Spleen (tissue), 11 donors: ENCODE results near the gene PRKCSH. TPM values are rescaled to one million over a fixed set of nuclear protein-coding genes. Genes with fewer than 3 reads are reported as not detected.

ENCODE experiments used
- DNase-seq: peaks from one replicate; pipeline ENCODE4 v3.0.0-alpha.2; 2020
- H3K27ac ChIP-seq, 8 donors: fragments of 200-600 bp; sonication (generic) in 7 of 8; 1 replicate in 4 of 8; 2 replicates in 4 of 8; pipeline versions ENCODE4 v1.5.0 to v1.8.0; 2016 to 2021; ENCODE audit warnings: inconsistent platforms in 4 of 8, mild to moderate bottlenecking in 4 of 8, moderate library complexity in 1 of 8
- H3K27me3 ChIP-seq, 7 donors: fragments of 200-600 bp; sonication (generic) in 6 of 7; replicated peaks in 1 of 7; 1 replicate in 4 of 7; 2 replicates in 3 of 7; pipeline versions ENCODE4 v1.5.0 to v1.8.0; 2016 to 2021; ENCODE audit warnings: inconsistent platforms in 3 of 7, mild to moderate bottlenecking in 1 of 7
- H3K36me3 ChIP-seq, 6 donors: fragments of 200-600 bp; sonication (generic) in 5 of 6; 1 replicate in 4 of 6; 2 replicates in 2 of 6; pipeline versions ENCODE4 v1.5.0 to v1.8.0; 2016 to 2021; ENCODE audit warnings: inconsistent platforms in 2 of 6
- H3K4me1 ChIP-seq, 6 donors: fragments of 200-600 bp; sonication (generic) in 5 of 6; 1 replicate in 3 of 6; 2 replicates in 3 of 6; pipeline versions ENCODE4 v1.5.0 to v1.8.0; 2016 to 2021; ENCODE audit warnings: inconsistent platforms in 3 of 6
- H3K4me3 ChIP-seq, 8 donors: fragments of 200-600 bp; sonication (generic) in 7 of 8; 1 replicate in 4 of 8; 2 replicates in 4 of 8; pipeline versions ENCODE4 v1.5.0 to v1.8.0; 2016 to 2021; ENCODE audit warnings: inconsistent platforms in 4 of 8, mild to moderate bottlenecking in 4 of 8, moderate library complexity in 2 of 8
- H3K9me3 ChIP-seq, 8 donors: fragments of 200-600 bp; sonication (generic) in 7 of 8; 1 replicate in 4 of 8; 2 replicates in 4 of 8; pipeline versions ENCODE4 v1.5.0 to v1.8.0; 2016 to 2021; ENCODE audit warnings: inconsistent platforms in 4 of 8
- CTCF ChIP-seq, 11 experiments: fragments of 200-600 bp in 7 of 11; fragments of 450-650 bp in 4 of 11; sonication (generic) in 4 of 11; IDR thresholded peaks in 8 of 11; conservative IDR thresholded peaks in 3 of 11; 1 replicate in 7 of 11; 2 replicates in 4 of 11; pipeline versions ENCODE4 v1.4.0 to v1.8.0; 2016 to 2021; ENCODE audit warnings: antibody characterized with exemption in 11 of 11, inconsistent platforms in 4 of 11, mild to moderate bottlenecking in 1 of 11
- POLR2A ChIP-seq, 3 donors: fragments of 450-650 bp; IDR thresholded peaks; one replicate each; pipeline ENCODE4 v1.5.1; 2017; ENCODE audit warnings: antibody characterized with exemption in 3 of 3, mild to moderate bottlenecking in 1 of 3
- POLR2AphosphoS5 ChIP-seq, 3 donors: sonication (generic); formaldehyde crosslinking; IDR thresholded peaks; one replicate each; pipeline ENCODE4 v1.5.1; 2017; ENCODE audit warnings: antibody characterized with exemption in 3 of 3
- whole genome bisulfite sequencing, 5 donors: extraction: QIAGEN DNeasy Blood & Tissue Kit in 3 of 5; methylation state at CpG; one replicate each; pipeline versions ENCODE4 v1.1.5 to v1.1.7; 2013 to 2018; 5-methylcytosine and 5-hydroxymethylcytosine counted together
- intact Hi-C: fragments of 100-400 bp; cut with DNase I; formaldehyde crosslinking; loops from one replicate; pipeline ENCODE4 v1.15.0; 2023; ENCODE audit warnings: low total_unique reads
- polyA plus RNA-seq, 3 donors: library from polyadenylated mRNA; stranded (reverse); fragments of 200-250 nt; gene quantifications; one replicate each; pipeline ENCODE4 v1.2.1, GENCODE V29; 2013
- total RNA-seq, 7 donors: library from RNA; depleted of rRNA in 3 of 7; stranded (reverse); fragments of >200 nt in 3 of 7; fragmentation: NEBNext Ultra II Directional in 4 of 7; extraction: Animal tissue kit (Norgen Biotek cat#: 25700) in 4 of 7; gene quantifications; one replicate each; pipeline versions ENCODE4 v1.1.0 to v1.2.1, GENCODE V29; 2016 to 2021
- donor health status: healthy with polysubstance abuse.
- donor health status: DM: no; HTN: no; CAD: no; lungs with moderate emphysema.
- donor health status: DM: no; HTN: no; CAD: no.
- donor health status: Bipolar disorder and iron deficiency.
- donor health status: healthy.
- donor health status: DM: no; HTN: no; CAD: no.
- donor health status: DM: yes; HTN: yes; CAD: no.

Gene PRKCSH
- total and polyA plus RNA-seq, 10 donors, result 80.3 to 258 (median 145) TPM

- no peak overlapping the region for H3K4me3 ChIP-seq
- intact Hi-C loops, result no loop called here
- H3K27me3 ChIP-seq, result peaks cover 0 to 35% (median 0%) of the 10 kb centered on the region in 7 donors
- H3K36me3 ChIP-seq, result no peaks in the 10 kb centered on the region
- WGBS, 5 donors, result 87 to 93% (median 90%) methylated on average over 4 of the region's 4 CpGs
- no peak for DNase-seq
- TF ChIP-seq CTCF (IDR thresholded peaks at IDR 0.05 in 8 of 11, conservative IDR thresholded peaks at IDR 0.05 in 3 of 11) (no peak), POLR2A (IDR thresholded peaks at IDR 0.05) (no peak), POLR2AphosphoS5 (IDR thresholded peaks at IDR 0.05) (no peak)
- peaks cover 2 to 34% (median 13%) of the 10 kb centered on the region in 6 donors for H3K4me1 ChIP-seq
- H3K27ac ChIP-seq, result no peak overlapping the region
- H3K9me3 ChIP-seq, result no peaks in the 10 kb centered on the region
Observed at GRCh38 chr19:11408591-11408990, 26.8 kb upstream of the PRKCSH start.

- no peak for TF ChIP-seq POLR2AphosphoS5 (IDR thresholded peaks at IDR 0.05)
- no peak for TF ChIP-seq CTCF (IDR thresholded peaks at IDR 0.05 in 8 of 11, conservative IDR thresholded peaks at IDR 0.05 in 3 of 11)
- no peak for TF ChIP-seq POLR2A (IDR thresholded peaks at IDR 0.05)
- Histone ChIP-seq H3K36me3 (no peaks in the 10 kb centered on the region), H3K27me3 (peaks cover 0 to 35% (median 0%) of the 10 kb centered on the region in 7 donors), H3K9me3 (no peaks in the 10 kb centered on the region), H3K4me1 (peaks cover 0 to 18% (median 11%) of the 10 kb centered on the region in 6 donors), H3K4me3 (no peak overlapping the region), H3K27ac (no peak overlapping the region)
- intact Hi-C loops, result no loop called here
- DNase-seq, result no peak
- 75 to 83% (median 79%) methylated on average over 8 of the region's 8 CpGs for WGBS, 5 donors
Observed at GRCh38 chr19:11410682-11411081, 24.8 kb upstream of the PRKCSH start.

GRCh38 chr19:11414544-11414943 lies 20.9 kb upstream of the PRKCSH start:
- intact Hi-C loops, result no loop called here
- no peak for TF ChIP-seq POLR2AphosphoS5 (IDR thresholded peaks at IDR 0.05)
- no peak for TF ChIP-seq POLR2A (IDR thresholded peaks at IDR 0.05)
- TF ChIP-seq CTCF (IDR thresholded peaks at IDR 0.05 in 8 of 11, conservative IDR thresholded peaks at IDR 0.05 in 3 of 11), result no peak
- Histone ChIP-seq H3K27ac (no peak overlapping the region), H3K4me1 (peaks cover 4 to 18% (median 14%) of the 10 kb centered on the region in 6 donors), H3K27me3 (peaks cover 0 to 37% (median 14%) of the 10 kb centered on the region in 7 donors), H3K36me3 (no peaks in the 10 kb centered on the region), H3K9me3 (no peaks in the 10 kb centered on the region), H3K4me3 (no peak overlapping the region)
- WGBS, 5 donors, result 86 to 97% (median 94%) methylated on average over 2 of the region's 2 CpGs
- DNase-seq, result no peak

- Histone ChIP-seq H3K4me1 (peaks cover 14 to 38% (median 33%) of the 10 kb centered on the region in 6 donors), H3K27ac (no peak overlapping the region)
- TF ChIP-seq POLR2AphosphoS5 (IDR thresholded peaks at IDR 0.05), result no peak
- TF ChIP-seq CTCF (IDR thresholded peaks at IDR 0.05 in 8 of 11, conservative IDR thresholded peaks at IDR 0.05 in 3 of 11), result no peak
- TF ChIP-seq POLR2A (IDR thresholded peaks at IDR 0.05), result no peak
Observed at GRCh38 chr19:11416346-11417052, 18.9 kb upstream of the PRKCSH start.

More at GRCh38 chr19:11416346-11417052, 18.9 kb upstream of the PRKCSH start:
- WGBS, 5 donors, result 90 to 94% (median 93%) methylated on average over 17 of the region's 17 CpGs
- Histone ChIP-seq H3K36me3 (no peaks in the 10 kb centered on the region), H3K27me3 (peaks cover 0 to 51% (median 33%) of the 10 kb centered on the region in 7 donors), H3K4me3 (no peak overlapping the region), H3K9me3 (no peaks in the 10 kb centered on the region)
- intact Hi-C loops, result no loop called here
- DNase-seq, result no peak
